ENCODE measurements around the gene MYBPC1.

GRCh38 chr12:101655393-101655792, 60.6 kb downstream of the MYBPC1 start:
- TF ChIP-seq MYC (IDR thresholded peaks at IDR 0.05; ENCODE audit: low read depth, low read length) = no peak
- no peak for TF ChIP-seq CTCF (IDR thresholded peaks at IDR 0.05; ENCODE audit: low read depth, low read length)
